Measurements from ENCODE around the gene PHC2. TPM values are rescaled to one million over a fixed set of nuclear protein-coding genes. Genes with fewer than 3 reads are reported as not detected.

Gene PHC2
- total RNA-seq, 1 experiment from 2014 or later, result 9.4 TPM

- no peak overlapping the region for H3K4ac ChIP-seq (ENCODE audit: low read depth, low read length)
- peaks cover 5% of the 10 kb centered on the region for H3K27me3 Mint-ChIP-seq (ENCODE audit: low read depth)
- no peaks in the 10 kb centered on the region for H3K9me3 Mint-ChIP-seq
- H3K14ac ChIP-seq (ENCODE audit: insufficient read depth, low read length), result no peak overlapping the region
- peaks cover 43 to 55% of the 10 kb centered on the region in 2 experiments for H3K4me1 Mint-ChIP-seq
- no peaks in the 10 kb centered on the region for H3K23me2 ChIP-seq (ENCODE audit: insufficient read length, low read depth, low read length, poor library complexity, severe bottlenecking)
- H2AFZ ChIP-seq (ENCODE audit: low read length), result no peak overlapping the region
- peak overlapping the region in 1 of 3 experiments; percentile 41; a peak in 1 of 7 replicates for H3K27ac Mint-ChIP-seq
- H3K4me3 Mint-ChIP-seq, result no peak overlapping the region
- no peaks in the 10 kb centered on the region for H3K79me2 ChIP-seq (ENCODE audit: insufficient read depth, low read length)
- no peak overlapping the region for H3K23ac ChIP-seq (ENCODE audit: insufficient read length, low read depth, low read length)
- H4K20me1 ChIP-seq (ENCODE audit: control insufficient read depth, insufficient read depth, insufficient read length), result no peaks in the 10 kb centered on the region
- no peak overlapping the region for H3T11ph ChIP-seq (ENCODE audit: low read length)
- H3K4me1 ChIP-seq (ENCODE audit: insufficient read depth, low read length), result peaks cover 6% of the 10 kb centered on the region
- no peaks in the 10 kb centered on the region for H3K9me3 ChIP-seq (ENCODE audit: control insufficient read depth, low read depth, low read length)
- no peak overlapping the region for H4K91ac ChIP-seq (ENCODE audit: insufficient read length, low read depth, low read length)
- no peaks in the 10 kb centered on the region for H3K79me1 ChIP-seq (ENCODE audit: insufficient read depth, low read depth, low read length, poor library complexity, severe bottlenecking)
- H3K36me3 Mint-ChIP-seq (ENCODE audit: insufficient read depth in 1 of 3, low read depth in 3 of 3), result peaks cover 0 to 15% (median 0%) of the 10 kb centered on the region in 3 experiments; a peak in 3 of 7 replicates
- H4K5ac ChIP-seq (ENCODE audit: insufficient read length, low read depth, low read length), result no peak overlapping the region
- no peak overlapping the region for H2BK20ac ChIP-seq (ENCODE audit: low read depth, low read length, poor library complexity, severe bottlenecking)
- no peak for TF ChIP-seq CTCF (conservative IDR thresholded peaks at IDR 0.05)
- H4K8ac ChIP-seq (replicated peaks; ENCODE audit: insufficient read length, low read depth, low read length), result no peak overlapping the region
- no peak overlapping the region for H3K9ac ChIP-seq (ENCODE audit: extremely low read depth, insufficient read length, low read length)
- H3K4me2 ChIP-seq (ENCODE audit: insufficient read depth, insufficient read length, low read length), result no peak overlapping the region
- no peak for DNase-seq
- no peak overlapping the region for H3K56ac ChIP-seq (ENCODE audit: insufficient read length, low read depth, low read length)
- H3K18ac ChIP-seq (ENCODE audit: insufficient read length, low read depth, low read length), result no peak overlapping the region
- H2BK15ac ChIP-seq (ENCODE audit: low read depth, low read length), result no peak overlapping the region
- no peaks in the 10 kb centered on the region for H3K27me3 ChIP-seq (ENCODE audit: insufficient read depth, low read length)
- H3K27ac ChIP-seq (ENCODE audit: insufficient read length, low read depth, low read length), result no peak overlapping the region
- no CpG with 5 or more reads among the region's 9 CpGs for WGBS (ENCODE audit: extremely low coverage, insufficient read length, low lambda C conversion rate)
- H2AK5ac ChIP-seq (ENCODE audit: insufficient read length, low read length), result no peak overlapping the region
- no peak overlapping the region for H2BK5ac ChIP-seq (ENCODE audit: insufficient read length, low read length)
- no peak overlapping the region for H2BK12ac ChIP-seq (ENCODE audit: insufficient read length, low read depth, low read length)
- no peak overlapping the region for H2BK120ac ChIP-seq (ENCODE audit: low read depth, low read length, poor library complexity, severe bottlenecking)
These were observed 94.3 kb downstream of the PHC2 start for GRCh38 chr1:33336580-33336979.

Measured in H9 (cell line).